Measurements from ENCODE around the gene CDKN1A.
A peak's percentile ranks its signal among the peaks of the same experiment; 100 is the strongest.

CDKN1A gene

DNA sequence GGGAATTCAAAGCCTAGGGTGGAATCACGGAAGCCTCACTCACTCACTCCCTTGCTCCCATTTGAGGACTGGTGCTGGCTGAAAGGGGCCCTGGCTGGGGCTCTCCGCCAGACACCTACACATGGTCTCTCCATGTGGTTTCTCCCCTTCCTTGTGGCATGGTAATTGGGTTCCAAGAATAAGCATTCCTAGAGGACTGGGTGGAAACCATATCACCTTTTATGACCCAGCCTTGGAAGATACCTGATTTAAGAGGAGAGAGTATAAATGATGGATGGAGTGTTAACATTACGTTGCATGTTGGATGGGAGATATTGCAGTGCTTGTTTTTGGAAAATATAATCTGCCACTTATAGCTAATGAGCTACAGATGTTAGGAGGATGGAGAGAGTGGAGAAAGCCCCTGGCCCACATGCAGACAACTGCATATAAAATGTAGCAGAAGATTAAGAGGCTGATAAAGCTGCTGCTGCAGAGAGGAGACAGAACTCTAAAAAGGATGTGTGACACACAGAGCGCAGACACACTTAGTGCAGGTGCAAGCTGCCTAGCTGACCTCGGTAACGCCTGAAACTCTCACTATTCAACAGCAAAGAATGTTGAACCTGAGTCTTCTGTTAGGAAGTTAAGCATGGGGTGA, 23.3 kb upstream of the CDKN1A start:
- DNase-seq (ENCODE audit: low read depth, low spot score) = no peak

DNA sequence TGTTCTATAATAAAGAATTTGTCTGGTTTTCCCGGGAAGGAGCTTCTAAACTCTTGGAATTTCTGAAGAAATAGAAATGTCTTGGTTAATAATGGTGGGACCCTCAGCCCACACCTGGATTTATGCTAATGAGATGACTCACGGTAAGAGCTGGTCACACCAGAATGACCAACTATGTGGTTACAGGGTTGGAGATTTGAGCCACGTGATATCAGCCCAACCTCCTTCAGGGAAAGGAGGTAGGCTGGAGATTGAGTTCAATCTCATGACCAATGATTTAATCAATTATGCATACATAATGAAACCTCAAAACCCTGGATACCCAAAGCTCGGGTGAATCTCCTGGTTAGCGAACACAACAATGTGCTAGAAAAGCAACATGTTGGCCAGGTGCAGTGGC, 22.1 kb upstream of the CDKN1A start:
- DNase-seq (ENCODE audit: low read depth, low spot score) = no peak

DNA sequence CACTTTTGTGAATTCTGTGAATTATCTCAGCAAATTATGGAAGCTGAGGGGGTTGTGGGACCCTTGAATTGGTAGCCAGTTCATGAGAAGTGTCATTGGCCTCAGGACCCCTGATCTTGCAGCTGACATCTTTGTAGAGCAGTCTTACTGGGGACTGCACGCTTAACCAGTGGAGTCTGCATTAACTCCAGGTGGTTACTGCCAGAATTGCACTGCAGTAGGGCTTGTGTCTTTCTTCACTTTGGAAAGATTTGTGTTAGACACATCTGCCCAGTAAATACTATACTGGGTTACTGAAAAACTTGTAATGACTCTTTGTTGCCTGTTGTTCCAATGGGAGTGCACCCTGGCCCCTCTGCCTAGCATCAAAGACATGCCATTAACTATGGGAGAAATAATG, 21.2 kb upstream of the CDKN1A start:
- no peak for DNase-seq (ENCODE audit: low read depth, low spot score)

DNA sequence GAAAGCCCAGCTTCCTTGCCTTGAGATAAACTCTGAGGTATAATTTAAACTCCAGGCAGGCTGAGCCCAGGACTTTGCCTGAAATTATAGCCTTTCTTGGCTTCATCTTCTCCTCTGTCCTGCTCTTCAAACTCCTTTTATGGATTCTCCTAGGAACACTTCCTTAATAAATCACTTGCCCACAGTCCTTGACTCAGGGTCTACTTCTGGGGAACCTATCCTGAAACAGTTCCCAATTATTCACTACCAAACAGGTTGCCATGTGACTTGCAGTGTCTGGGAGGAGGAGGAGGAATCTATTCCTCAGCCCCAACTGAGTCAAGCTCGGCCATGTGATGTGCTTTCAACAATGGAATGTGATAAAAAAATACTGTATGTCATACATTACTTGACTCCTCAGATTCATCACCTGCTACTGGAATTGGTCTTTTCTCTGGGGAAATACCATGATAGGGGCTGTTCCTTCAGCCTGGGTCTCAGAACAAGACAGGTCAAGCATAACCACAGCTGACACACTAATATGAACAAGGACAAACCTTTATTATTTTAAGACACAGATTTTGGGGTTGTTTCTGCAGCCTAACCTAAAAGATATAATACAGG, 20.5 kb upstream of the CDKN1A start:
- DNase-seq (ENCODE audit: low read depth, low spot score) = no peak

DNA sequence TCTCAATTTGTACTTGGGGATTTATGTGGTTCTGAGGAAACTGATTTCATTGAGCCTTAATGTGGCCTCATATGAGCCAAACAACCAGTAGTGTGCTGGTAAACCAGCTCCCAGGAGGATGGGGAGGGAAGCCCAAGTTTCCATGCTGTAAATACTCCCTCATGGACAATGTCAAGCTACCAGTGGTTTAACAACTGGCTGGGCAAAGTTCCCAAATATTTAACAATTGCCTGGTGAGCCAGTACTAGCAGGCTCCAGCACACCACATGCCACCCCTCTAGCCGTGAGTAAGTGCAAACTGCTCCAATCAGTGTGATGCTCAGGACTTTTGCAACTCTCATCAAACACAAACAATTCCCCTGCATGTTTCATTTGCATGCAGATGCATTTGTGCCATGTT, 19.2 kb upstream of the CDKN1A start:
- no peak for DNase-seq (ENCODE audit: low read depth, low spot score)

DNA sequence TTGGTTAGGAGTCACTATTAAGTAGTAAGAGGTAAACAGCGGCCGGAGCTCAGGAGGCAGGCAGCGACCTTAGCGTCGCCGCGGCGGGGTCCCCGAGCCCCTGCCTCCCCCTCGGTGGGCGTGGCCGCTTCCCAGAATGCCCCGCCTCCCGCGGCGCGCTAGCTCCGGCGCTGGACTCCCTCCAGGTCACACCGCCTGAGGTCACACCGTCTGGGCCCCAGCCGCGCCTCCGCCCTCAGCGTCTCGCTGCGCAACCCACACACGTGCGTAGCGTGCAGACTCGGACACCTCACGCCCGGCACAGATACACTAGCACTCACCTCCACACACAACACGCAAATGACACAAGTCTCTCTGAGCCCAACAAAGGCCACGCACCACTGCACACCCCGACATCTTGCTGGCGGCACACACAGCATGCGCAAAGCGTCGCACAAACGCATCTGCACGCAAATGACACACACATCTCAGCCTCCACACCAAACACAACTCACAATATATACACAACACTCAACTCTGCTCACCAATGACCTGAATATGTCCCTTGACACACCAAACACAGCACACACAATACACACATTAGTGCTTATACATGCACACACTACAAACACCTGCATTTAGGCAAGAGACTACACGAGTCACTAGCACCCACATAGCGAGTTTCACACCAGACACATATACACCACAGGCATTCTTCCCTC, 17.6 kb upstream of the CDKN1A start:
- no peak for DNase-seq (ENCODE audit: low read depth, low spot score)

DNA sequence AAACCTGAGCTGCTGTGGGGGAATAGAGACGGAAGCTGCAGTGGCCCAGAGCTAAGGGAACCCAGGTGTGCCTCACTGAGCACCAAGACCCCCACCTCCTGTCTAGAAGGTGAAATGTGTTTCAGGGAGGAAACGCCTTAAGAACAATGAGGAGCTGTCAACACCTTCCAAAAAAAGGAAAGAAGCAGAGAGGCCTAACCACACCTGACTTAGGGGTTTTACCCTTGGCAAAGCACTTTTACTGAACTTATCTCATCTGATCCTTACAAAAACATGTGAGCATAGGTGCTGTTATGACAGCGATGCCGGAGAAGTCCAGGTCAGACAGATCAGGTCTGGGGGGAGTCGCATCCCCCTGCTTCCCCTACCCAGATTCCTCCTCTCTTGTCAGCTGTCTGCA, 16.1 kb upstream of the CDKN1A start:
- DNase-seq (ENCODE audit: low read depth, low spot score) = no peak

DNA sequence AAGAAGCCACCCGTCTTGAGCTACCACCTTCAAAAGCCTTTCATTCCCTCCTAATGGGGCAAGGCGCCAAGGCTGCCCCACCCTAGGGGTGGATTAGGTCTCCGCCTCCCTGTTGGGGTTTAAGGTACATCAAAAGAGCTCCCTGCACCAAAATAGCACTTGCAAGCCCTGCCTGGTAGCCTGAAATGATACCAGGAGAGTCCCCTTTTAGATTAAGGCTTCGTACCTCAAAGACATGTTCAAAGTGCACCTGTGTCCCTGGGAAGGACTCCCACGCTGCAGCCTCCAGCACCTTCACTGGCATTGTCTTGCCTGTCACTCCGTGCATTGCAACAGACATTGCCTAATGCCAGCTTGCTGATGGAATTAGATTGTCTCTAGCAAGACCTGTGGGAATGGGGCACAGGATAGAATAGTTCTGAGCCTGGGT, 15.7 kb upstream of the CDKN1A start:
- DNase-seq (ENCODE audit: low read depth, low spot score) = no peak

DNA sequence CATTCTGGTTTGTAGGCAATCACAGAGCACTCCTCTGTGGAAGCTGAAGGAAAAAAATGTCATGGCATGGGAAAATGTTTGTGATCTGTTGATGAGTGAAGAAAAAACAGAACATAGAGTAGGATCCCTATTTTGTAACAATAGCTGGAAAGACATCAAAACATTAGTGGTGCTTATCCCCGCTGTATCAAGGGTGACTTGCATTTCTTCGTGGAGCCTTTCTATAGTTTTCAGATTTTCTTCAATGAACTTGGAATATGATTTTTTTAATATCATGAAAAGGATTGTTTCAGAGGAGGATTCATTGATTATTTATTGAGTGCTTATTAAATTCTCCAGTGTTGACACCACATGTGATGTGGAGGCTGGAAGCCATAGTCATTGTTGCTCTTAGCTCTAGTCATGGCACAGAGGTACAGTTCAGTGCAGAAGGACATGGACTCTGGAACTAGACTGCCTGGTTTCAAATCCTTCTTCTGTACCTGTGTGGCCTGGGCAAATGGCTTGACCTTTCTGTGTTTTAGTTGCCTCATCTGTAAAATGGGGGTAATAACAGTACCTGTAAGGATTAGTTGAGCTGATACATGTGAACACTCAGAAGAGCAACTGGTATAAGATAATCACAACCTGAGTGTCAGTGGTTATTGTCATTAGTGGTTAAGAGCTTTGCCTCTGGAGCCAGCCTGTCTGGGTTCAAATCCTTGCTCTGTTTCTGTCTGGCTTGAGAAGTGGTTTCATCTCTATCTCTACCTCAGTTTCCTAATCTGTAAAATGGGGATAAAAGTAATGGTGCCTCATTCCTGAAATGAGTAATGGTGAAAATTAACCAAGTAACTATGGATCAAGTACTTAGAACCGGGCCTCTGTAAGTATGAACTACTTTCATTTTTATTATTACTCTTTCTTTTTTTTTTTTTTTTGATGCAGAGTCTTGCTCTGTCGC, 14.7 kb upstream of the CDKN1A start:
- no peak for DNase-seq (ENCODE audit: low read depth, low spot score)

DNA sequence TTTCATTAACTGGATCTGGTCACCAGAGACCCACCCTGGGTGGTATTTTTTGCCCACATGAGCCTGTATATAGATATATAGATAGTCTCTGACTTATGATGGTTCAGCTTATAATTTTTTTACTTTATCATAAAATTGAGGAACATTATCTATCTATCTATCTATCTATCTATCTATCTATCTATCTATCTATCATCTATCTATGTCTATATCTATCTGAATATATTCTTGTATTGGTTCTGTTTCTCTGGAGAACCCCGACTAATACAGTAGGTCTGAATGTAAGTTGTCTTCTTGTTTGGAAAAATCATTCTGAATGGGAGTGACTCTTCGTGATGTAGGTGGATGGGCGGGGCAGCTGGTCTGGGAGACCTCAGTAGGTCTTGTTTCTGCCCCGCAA, 13.3 kb upstream of the CDKN1A start:
- no peak for DNase-seq (ENCODE audit: low read depth, low spot score)

DNA sequence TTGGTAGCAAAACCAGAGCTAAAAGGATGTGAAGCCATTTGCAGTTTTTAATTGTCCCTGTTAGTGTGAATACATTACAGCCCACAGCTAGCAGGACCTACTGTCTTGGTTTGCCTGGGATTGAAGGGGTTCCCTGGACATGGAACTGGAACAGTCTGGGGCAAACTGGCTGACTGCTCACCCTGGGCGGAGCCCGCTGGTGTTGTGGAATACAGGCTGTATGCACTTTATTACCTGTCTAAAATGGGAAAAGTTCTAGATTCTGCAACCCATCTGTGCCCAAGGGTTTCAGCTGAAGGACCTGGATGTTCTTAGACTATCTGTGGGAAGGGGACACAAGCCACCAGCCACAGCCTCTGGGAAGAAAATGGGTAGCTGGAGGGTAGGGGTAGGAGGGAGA, 12.2 kb upstream of the CDKN1A start:
- DNase-seq (ENCODE audit: low read depth, low spot score) = no peak

DNA sequence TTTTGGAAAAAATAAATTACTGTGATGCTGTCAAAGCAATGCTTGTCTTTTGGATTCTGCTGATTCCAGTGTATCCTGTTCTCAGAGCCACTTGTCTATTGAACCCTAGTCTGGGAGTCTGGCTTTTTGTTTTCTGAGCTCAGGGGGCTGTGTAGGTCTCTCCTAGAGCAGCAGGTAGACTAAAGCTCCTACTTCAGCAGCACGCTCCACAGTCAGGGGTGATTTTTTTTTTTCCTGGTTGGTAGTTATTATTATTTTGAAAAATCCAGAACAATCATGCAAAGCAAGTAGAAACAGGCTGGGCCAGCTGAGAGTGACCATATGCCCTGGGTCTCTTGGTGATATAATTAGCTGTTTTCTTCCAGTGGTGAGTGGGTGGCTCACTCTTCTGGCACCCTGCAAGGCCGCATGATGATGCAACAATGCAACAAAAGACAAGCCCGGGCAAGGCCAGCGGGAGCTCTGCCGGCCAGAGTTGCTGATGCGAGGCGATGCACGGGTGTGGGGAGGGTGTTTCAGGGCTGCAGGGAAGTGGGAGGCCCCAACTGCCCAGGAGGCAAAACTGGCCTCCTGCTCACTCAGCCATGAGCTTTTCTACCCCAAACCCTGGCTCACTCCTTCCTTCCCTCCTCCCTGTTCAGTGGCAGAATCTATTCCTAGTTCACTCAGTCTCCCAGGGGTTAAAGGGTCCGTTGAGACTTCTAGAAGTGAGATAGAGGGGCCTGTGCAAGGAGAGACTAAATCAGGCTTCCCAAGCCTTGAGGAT, 11.5 kb upstream of the CDKN1A start:
- DNase-seq (ENCODE audit: low read depth, low spot score) = peak; percentile 89

DNA sequence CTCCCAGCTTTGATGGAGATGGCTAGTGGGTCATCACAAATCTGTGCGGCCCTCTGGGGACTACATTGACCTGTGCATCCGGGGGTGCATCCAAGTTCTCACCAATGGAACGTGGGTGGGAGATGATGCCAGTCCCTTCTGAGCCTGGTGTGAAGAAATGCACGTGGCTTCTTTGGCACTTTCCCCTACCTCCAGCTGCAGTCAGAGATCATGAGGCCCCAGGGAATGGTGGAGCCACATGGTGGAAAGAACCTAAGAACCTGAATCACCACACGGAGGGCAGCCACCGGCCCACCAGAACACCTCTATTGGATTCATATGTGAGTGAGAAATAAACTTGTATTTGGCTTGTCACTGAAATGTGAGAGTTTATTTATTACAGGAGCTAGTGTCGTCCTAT, 9.9 kb upstream of the CDKN1A start:
- no peak for DNase-seq (ENCODE audit: low read depth, low spot score)

DNA sequence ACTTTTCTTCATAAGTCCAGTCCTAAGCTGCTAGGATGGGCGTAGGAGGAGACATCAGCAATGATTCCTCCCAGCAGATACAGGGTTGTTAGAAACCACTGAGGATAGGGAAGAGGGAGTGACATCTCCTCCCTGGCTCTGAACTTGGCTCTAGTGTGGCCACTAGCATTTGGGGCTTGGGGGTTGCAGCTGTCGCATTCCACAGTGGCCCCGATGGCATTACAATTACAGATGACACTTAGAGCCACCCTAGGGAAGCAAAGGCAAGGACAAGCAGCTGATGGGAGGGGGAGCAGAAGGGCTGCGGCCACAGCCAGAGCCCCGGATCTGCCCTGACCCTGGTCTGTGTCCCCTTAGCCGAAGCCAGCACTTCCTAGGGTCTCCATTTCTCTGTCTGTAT, 9.5 kb upstream of the CDKN1A start:
- DNase-seq (ENCODE audit: low read depth, low spot score) = no peak

DNA sequence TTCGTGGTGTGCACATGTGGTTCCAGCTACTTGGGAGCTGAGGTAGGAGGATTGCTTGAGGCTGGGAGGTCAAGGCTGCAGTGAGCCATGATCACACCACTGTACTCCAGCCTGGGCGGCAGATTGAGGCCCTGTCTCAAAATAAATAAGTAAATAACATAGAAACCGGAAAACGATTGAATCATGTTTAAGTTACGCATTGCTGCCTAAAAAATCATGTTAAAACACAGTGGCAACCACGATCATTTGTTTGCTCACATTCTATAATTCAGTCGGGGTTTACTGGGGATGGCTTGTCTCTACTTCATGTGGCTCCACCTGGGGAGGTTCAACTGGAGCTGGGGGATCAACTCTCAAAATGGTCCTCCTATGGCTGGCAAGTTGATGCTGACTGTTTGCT, 8.2 kb upstream of the CDKN1A start:
- DNase-seq (ENCODE audit: low read depth, low spot score) = no peak

DNA sequence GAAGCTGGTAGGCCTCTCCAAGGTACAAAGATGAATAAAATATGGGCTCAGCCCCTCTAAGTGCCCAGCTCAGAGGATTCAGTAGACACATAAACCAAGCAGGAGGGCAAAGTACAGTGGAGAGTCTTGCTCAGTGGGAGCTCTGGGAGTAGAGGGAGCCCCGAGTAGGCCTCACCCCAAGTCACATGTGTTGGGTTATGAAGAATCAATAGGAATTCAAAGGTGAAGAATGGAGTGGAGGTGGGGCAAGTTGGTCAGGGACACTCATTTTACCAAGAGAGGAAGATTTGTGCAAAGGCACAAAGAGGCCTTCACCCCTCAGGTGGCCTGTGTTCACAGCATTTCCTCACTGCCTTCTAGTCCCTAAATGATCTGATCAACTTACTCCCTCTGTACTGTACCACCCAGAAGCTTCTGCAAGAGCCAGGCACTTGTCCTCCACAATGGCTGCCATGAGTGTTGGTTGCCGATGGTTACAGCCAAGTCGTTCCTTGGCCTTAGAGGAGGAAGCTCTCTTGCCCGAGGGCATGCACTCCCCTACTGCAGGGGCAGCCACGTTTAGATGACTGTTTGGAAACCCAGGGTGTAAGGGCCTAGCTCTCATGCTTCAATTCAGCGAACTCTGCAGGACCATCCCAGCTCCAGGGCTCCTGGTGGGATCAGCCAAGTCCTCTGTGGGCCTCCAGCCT, 6.7 kb upstream of the CDKN1A start:
- DNase-seq (ENCODE audit: low read depth, low spot score) = no peak

DNA sequence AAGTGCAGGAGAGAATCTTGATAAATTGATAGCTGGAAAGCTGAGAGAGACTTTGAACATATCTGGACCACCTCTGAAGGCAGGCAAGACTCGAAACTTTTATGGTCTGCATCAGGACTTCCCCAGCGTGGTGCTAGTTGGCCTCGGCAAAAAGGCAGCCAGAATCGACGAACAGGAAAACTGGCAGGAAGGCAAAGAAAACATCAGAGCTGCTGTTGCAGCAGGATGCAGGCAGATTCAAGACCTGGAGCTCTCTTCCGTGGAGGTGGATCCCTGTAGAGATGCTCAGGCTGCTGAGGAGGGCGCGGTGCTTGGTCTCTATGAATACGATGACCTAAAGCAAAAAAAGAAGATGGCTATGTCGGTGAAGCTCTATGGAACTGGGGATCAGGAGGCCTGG, 4.6 kb upstream of the CDKN1A start:
- DNase-seq (ENCODE audit: low read depth, low spot score) = no peak

DNA sequence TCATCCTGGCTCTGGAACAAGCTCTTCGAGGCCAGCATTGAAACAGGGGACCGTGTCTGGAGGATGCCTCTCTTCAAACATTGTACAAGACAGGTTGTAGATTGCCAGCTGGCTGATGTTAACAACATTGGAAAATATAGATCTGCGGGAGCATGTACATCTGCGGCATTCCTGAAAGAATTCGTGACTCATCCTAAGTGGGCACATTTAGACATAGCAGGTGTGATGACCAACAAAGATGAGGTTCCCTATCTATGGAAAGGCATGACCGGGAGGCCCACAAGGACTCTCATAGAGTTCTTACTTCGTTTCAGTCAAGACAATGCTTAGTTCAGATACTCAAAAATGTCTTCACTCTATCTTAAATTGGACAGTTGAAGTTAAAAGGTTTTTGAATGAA, 3.6 kb upstream of the CDKN1A start:
- no peak for DNase-seq (ENCODE audit: low read depth, low spot score)

DNA sequence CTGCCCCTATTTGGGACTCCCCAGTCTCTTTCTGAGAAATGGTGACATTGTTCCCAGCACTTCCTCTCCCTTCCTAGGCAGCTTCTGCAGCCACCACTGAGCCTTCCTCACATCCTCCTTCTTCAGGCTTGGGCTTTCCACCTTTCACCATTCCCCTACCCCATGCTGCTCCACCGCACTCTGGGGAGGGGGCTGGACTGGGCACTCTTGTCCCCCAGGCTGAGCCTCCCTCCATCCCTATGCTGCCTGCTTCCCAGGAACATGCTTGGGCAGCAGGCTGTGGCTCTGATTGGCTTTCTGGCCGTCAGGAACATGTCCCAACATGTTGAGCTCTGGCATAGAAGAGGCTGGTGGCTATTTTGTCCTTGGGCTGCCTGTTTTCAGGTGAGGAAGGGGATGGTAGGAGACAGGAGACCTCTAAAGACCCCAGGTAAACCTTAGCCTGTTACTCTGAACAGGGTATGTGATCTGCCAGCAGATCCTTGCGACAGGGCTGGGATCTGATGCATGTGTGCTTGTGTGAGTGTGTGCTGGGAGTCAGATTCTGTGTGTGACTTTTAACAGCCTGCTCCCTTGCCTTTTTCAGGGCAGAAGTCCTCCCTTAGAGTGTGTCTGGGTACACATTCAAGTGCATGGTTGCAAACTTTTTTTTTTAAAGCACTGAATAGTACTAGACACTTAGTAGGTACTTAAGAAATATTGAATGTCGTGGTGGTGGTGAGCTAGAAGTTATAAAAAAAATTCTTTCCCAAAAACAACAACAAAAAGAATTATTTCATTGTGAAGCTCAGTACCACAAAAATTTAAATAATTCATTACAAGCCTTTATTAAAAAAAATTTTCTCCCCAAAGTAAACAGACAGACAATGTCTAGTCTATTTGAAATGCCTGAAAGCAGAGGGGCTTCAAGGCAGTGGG, 2.1 kb upstream of the CDKN1A start:
- DNase-seq (ENCODE audit: low read depth, low spot score) = no peak
